HPDE6-E6E7 (cell line): Measurements from ENCODE around the gene TMEM204.
"Not testable (repeated sequence)": the region's sequence is repeated elsewhere in the genome, so short reads cannot be mapped to it uniquely, and the experiment has no call there.

Experiments
- DNase-seq: peaks from one replicate; pipeline ENCODE4 v3.0.0; 2011; ENCODE audit warnings: missing footprints; ENCODE audit errors: extremely low spot score

The TMEM204 gene

GRCh38 chr16:1592446-1592845 lies 59.0 kb downstream of the TMEM204 start:
- DNase-seq = no peak

GRCh38 chr16:1595511-1595910 lies 62.0 kb downstream of the TMEM204 start:
- not testable (repeated sequence) for DNase-seq

GRCh38 chr16:1596516-1596915 lies 63.0 kb downstream of the TMEM204 start:
- no peak for DNase-seq

GRCh38 chr16:1597154-1597553 lies 63.7 kb downstream of the TMEM204 start:
- DNase-seq = no peak

- no peak for DNase-seq
Measured at GRCh38 chr16:1601031-1601430, 67.6 kb downstream of the TMEM204 start.

GRCh38 chr16:1601489-1601888 lies 68.0 kb downstream of the TMEM204 start:
- no peak for DNase-seq

GRCh38 chr16:1602285-1602684 lies 68.8 kb downstream of the TMEM204 start:
- no peak for DNase-seq
